Measurements from ENCODE around the gene GLRA1. TPM values are rescaled to one million over a fixed set of nuclear protein-coding genes. Genes with fewer than 3 reads are reported as not detected.
"Not testable (repeated sequence)": the region's sequence is repeated elsewhere in the genome, so short reads cannot be mapped to it uniquely, and the experiment has no call there.

GLRA1 gene
- total RNA-seq, 1 experiment from 2014 or later = not detected

- in situ Hi-C loops (cut with HindIII; ENCODE audit: low pct_unique_long_range_greater_than_20kb, low sequenced_read_pairs) = no loop called here
- peak; percentile 11 for DNase-seq (ENCODE audit: low read depth, low spot score)
Measured at GRCh38 chr5:151896031-151896691, 28.5 kb downstream of the GLRA1 start.

GRCh38 chr5:151895660-151896030, 29.0 kb downstream of the GLRA1 start:
- in situ Hi-C loops (cut with HindIII; ENCODE audit: low pct_unique_long_range_greater_than_20kb, low sequenced_read_pairs) = no loop called here
- no peak for DNase-seq (ENCODE audit: low read depth, low spot score)

GRCh38 chr5:151893485-151893884, 31.2 kb downstream of the GLRA1 start:
- DNase-seq (ENCODE audit: low read depth, low spot score); in situ Hi-C loops (cut with HindIII; ENCODE audit: low pct_unique_long_range_greater_than_20kb, low sequenced_read_pairs): not testable (repeated sequence)

GRCh38 chr5:151892393-151892792, 32.3 kb downstream of the GLRA1 start:
- DNase-seq (ENCODE audit: low read depth, low spot score) = no peak
- in situ Hi-C loops (cut with HindIII; ENCODE audit: low pct_unique_long_range_greater_than_20kb, low sequenced_read_pairs) = no loop called here

GRCh38 chr5:151890299-151890698, 34.4 kb downstream of the GLRA1 start:
- no peak for DNase-seq (ENCODE audit: low read depth, low spot score)
- in situ Hi-C loops (cut with HindIII; ENCODE audit: low pct_unique_long_range_greater_than_20kb, low sequenced_read_pairs) = no loop called here

- in situ Hi-C loops (cut with HindIII; ENCODE audit: low pct_unique_long_range_greater_than_20kb, low sequenced_read_pairs) = no loop called here
- DNase-seq (ENCODE audit: low read depth, low spot score) = no peak
Measured at GRCh38 chr5:151889614-151890013, 35.0 kb downstream of the GLRA1 start.

- in situ Hi-C loops (cut with HindIII; ENCODE audit: low pct_unique_long_range_greater_than_20kb, low sequenced_read_pairs) = no loop called here
- DNase-seq (ENCODE audit: low read depth, low spot score) = no peak
Measured at GRCh38 chr5:151886546-151887275, 37.9 kb downstream of the GLRA1 start.

- no peak for DNase-seq (ENCODE audit: low read depth, low spot score)
Measured at GRCh38 chr5:151885138-151885908, 39.3 kb downstream of the GLRA1 start.

DNA sequence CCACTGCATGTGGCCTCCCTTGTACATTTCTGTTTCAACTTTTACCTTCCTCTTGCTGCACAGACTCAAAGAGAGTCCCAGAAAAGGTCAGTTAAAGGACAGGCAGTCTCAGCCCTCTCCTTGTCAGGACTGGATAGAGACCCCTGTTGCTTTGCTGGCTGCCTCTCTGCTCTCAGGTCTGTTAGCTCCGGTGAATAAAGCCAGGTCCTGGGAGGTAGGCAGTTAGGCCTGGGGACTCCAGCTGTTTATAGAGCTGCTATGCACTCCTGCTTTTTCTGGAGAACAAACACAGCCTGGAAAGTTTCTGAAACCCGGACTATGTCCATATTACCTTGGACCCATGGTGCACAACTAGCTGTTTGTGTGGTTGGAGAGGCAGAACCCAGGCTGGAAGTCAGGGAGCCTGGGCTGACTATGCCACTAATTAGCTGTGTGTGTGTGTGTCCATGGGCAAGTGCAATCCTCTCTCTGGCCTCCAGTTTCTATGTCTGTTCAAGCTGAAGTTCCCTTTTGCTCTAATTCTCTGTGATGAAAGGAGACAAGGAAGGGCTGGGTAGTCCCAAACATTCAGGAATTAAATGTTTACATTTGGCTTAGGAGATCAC, 42.9 kb downstream of the GLRA1 start:
- in situ Hi-C loops (cut with HindIII; ENCODE audit: low pct_unique_long_range_greater_than_20kb, low sequenced_read_pairs) = no loop called here
- no peak for DNase-seq (ENCODE audit: low read depth, low spot score)

More at GRCh38 chr5:151885138-151885908, 39.3 kb downstream of the GLRA1 start:
- in situ Hi-C loops (cut with HindIII; ENCODE audit: low pct_unique_long_range_greater_than_20kb, low sequenced_read_pairs) = no loop called here

GRCh38 chr5:151880324-151880723, 44.3 kb downstream of the GLRA1 start:
- no peak for DNase-seq (ENCODE audit: low read depth, low spot score)
- in situ Hi-C loops (cut with HindIII; ENCODE audit: low pct_unique_long_range_greater_than_20kb, low sequenced_read_pairs) = no loop called here

GRCh38 chr5:151873701-151874100, 51.0 kb downstream of the GLRA1 start:
- in situ Hi-C loops (cut with HindIII; ENCODE audit: low pct_unique_long_range_greater_than_20kb, low sequenced_read_pairs) = no loop called here
- DNase-seq (ENCODE audit: low read depth, low spot score) = no peak

GRCh38 chr5:151872701-151873100, 52.0 kb downstream of the GLRA1 start:
- in situ Hi-C loops (cut with HindIII; ENCODE audit: low pct_unique_long_range_greater_than_20kb, low sequenced_read_pairs) = no loop called here
- DNase-seq (ENCODE audit: low read depth, low spot score) = no peak

- peak; percentile 63 for DNase-seq (ENCODE audit: low read depth, low spot score)
- in situ Hi-C loops (cut with HindIII; ENCODE audit: low pct_unique_long_range_greater_than_20kb, low sequenced_read_pairs) = no loop called here
Measured at GRCh38 chr5:151870820-151871219, 53.8 kb downstream of the GLRA1 start.

DNA sequence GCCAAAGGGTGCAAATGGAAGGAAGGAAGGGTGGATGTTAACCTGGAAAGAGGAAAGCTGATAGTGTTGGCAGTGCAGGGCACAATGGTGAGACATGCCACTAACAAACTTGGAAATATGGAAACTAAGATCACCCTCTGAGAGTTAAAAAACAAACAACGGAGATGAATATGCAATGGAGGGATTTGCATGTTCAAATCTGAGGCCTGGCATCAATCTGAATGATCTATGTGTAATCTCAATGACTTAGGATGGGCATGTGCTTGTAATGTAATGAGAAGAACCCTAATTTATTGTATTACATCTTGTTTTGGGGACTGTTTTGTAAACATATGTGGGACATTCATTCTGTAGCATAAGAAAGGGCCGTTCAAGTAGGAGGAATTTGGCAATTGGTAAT, 54.4 kb downstream of the GLRA1 start:
- in situ Hi-C loops (cut with HindIII; ENCODE audit: low pct_unique_long_range_greater_than_20kb, low sequenced_read_pairs) = no loop called here
- DNase-seq (ENCODE audit: low read depth, low spot score) = no peak

GRCh38 chr5:151869843-151870242, 54.8 kb downstream of the GLRA1 start:
- no peak for DNase-seq (ENCODE audit: low read depth, low spot score)
- in situ Hi-C loops (cut with HindIII; ENCODE audit: low pct_unique_long_range_greater_than_20kb, low sequenced_read_pairs) = no loop called here

- peak; percentile 8 for DNase-seq (ENCODE audit: low read depth, low spot score)
- in situ Hi-C loops (cut with HindIII; ENCODE audit: low pct_unique_long_range_greater_than_20kb, low sequenced_read_pairs) = no loop called here
Measured at GRCh38 chr5:151868451-151868850, 56.2 kb downstream of the GLRA1 start.

DNA sequence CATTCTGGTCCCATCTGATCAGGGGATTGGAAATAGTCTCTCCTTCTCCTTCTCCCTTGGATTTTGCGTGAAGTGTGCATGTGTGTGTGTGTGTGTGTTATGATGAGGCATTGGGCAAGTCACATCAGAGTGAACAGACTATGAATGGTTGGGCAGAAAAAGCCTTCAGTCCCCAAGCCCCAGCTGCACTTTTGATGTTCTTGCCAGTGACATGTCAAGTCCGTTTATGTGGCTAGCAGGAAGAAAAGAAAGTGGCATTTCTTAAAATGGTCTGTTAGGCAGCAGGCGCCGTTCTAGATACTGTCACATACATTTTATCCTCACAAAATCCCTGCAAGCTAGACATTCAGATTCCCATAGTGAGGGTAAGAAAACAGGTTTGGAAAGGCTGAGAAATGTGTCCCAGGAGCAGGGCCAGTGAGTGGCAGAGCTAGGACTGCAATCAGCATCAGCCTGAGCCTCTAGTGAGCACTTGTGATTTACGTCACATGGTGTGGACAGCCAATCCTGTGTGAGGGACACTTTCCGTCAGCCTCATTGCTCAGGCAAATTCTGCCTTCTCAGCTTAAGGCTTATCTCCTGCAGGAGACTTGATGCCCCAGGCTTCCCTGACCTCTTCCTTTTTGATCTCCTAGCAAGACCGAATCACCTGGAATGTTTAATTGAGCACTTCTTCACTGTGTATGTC, 60.4 kb downstream of the GLRA1 start:
- DNase-seq (ENCODE audit: low read depth, low spot score) = no peak
- in situ Hi-C loops (cut with HindIII; ENCODE audit: low pct_unique_long_range_greater_than_20kb, low sequenced_read_pairs) = no loop called here

GRCh38 chr5:151863566-151863965, 61.1 kb downstream of the GLRA1 start:
- in situ Hi-C loops (cut with HindIII; ENCODE audit: low pct_unique_long_range_greater_than_20kb, low sequenced_read_pairs) = no loop called here
- no peak for DNase-seq (ENCODE audit: low read depth, low spot score)

All from SK-MEL-5 (cell line).